Keratinocyte (primary cell): Measurements from ENCODE around the gene CDH13. TPM values are rescaled to one million over a fixed set of nuclear protein-coding genes. Genes with fewer than 3 reads are reported as not detected.
A peak's percentile ranks its signal among the peaks of the same experiment; 100 is the strongest.
"Not testable (repeated sequence)": the region's sequence is repeated elsewhere in the genome, so short reads cannot be mapped to it uniquely, and the experiment has no call there.

Source experiments
- DNase-seq: peaks from one replicate; pipeline ENCODE4 v3.0.0-alpha.2; 2011; ENCODE audit warnings: low read depth, missing footprints, low spot score
- FAIRE-seq: peaks from 2 replicates; lab custom pipeline; 2011; peaks lifted over from hg19 to GRCh38; lab: Jason Lieb, UNC
- H2AFZ ChIP-seq: 2 replicates; pipeline ENCODE4 v1.6.0; 2012; ENCODE audit warnings: low read length, control low read depth, inconsistent platforms; ENCODE audit not compliant: control insufficient read depth
- H3K27ac ChIP-seq: 2 replicates; pipeline ENCODE4 v1.5.1; 2011; ENCODE audit warnings: low read length; ENCODE audit not compliant: control insufficient read depth, insufficient read depth
- H3K27me3 ChIP-seq: 3 replicates; pipeline ENCODE4 v1.6.0; 2011; ENCODE audit warnings: low read length; ENCODE audit not compliant: control insufficient read depth, insufficient read depth; ENCODE audit errors: extremely low read depth
- H3K36me3 ChIP-seq, 2 experiments: 2 replicates in 1 of 2; 3 replicates in 1 of 2; pipeline ENCODE4 v1.5.1; 2011; ENCODE audit warnings: low read length in 2 of 2, mild to moderate bottlenecking in 1 of 2; ENCODE audit not compliant: control insufficient read depth in 2 of 2, insufficient read depth in 2 of 2; ENCODE audit errors: extremely low read depth in 1 of 2
- H3K4me1 ChIP-seq: 3 replicates; pipeline ENCODE4 v1.5.1; 2011; ENCODE audit warnings: low read length; ENCODE audit not compliant: control insufficient read depth, insufficient read depth; ENCODE audit errors: extremely low read depth
- H3K4me2 ChIP-seq: 3 replicates; pipeline ENCODE4 v1.6.0; 2011; ENCODE audit warnings: low read depth, low read length; ENCODE audit not compliant: control insufficient read depth, insufficient read depth; ENCODE audit errors: extremely low read depth
- H3K4me3 ChIP-seq, 3 experiments: fragments of 200-600 bp in 1 of 3; sonication (generic) in 1 of 3; 2 replicates in 2 of 3; 3 replicates in 1 of 3; pipeline ENCODE4 v1.5.1; 2011 to 2016; ENCODE audit warnings: low read length in 3 of 3, mild to moderate bottlenecking in 3 of 3, control low read depth in 2 of 3, inconsistent platforms in 1 of 3, low read depth in 1 of 3, mixed read lengths in 1 of 3, mixed run types in 1 of 3, moderate library complexity in 1 of 3; ENCODE audit not compliant: control insufficient read depth in 2 of 3, insufficient read depth in 2 of 3; ENCODE audit errors: extremely low read depth in 1 of 3
- H3K79me2 ChIP-seq: 2 replicates; pipeline ENCODE4 v1.6.0; 2012; ENCODE audit warnings: low read length; ENCODE audit not compliant: control insufficient read depth, insufficient read depth
- H3K9ac ChIP-seq: 3 replicates; pipeline ENCODE4 v1.6.0; 2011; ENCODE audit warnings: low read length; ENCODE audit not compliant: control insufficient read depth, insufficient read depth; ENCODE audit errors: extremely low read depth
- H3K9me1 ChIP-seq: 3 replicates; pipeline ENCODE4 v1.6.0; 2011; ENCODE audit warnings: low read length; ENCODE audit not compliant: control insufficient read depth, insufficient read depth; ENCODE audit errors: extremely low read depth
- H3K9me3 ChIP-seq: 2 replicates; pipeline ENCODE4 v1.5.1; 2012; ENCODE audit warnings: low read depth, low read length; ENCODE audit not compliant: control insufficient read depth
- H4K20me1 ChIP-seq: 3 replicates; pipeline ENCODE4 v1.6.0; 2011; ENCODE audit warnings: low read length; ENCODE audit not compliant: control insufficient read depth, insufficient read depth; ENCODE audit errors: extremely low read depth
- CTCF ChIP-seq, 3 experiments: IDR thresholded peaks in 1 of 3; conservative IDR thresholded peaks in 1 of 3; optimal IDR thresholded peaks in 1 of 3; 2 replicates in 2 of 3; 3 replicates in 1 of 3; pipeline versions ENCODE3 to v1.5.1; 2011; ENCODE audit warnings: low read length in 3 of 3, mild to moderate bottlenecking in 3 of 3, moderate library complexity in 2 of 3, control low read depth in 1 of 3, inconsistent platforms in 1 of 3; ENCODE audit not compliant: insufficient read depth in 2 of 3; ENCODE audit errors: extremely low read depth in 1 of 3
- EZH2 ChIP-seq: IDR thresholded peaks from one replicate; pipeline ENCODE4 v1.6.1; 2012; ENCODE audit warnings: inconsistent platforms, mild to moderate bottlenecking, low read length, moderate library complexity
- dilution Hi-C: fragments of 300-500 bp; cut with MboI; formaldehyde crosslinking; loops from one replicate; pipeline ENCODE4 v1.7.0; 2020; ENCODE audit warnings: low sequenced_read_pairs; ENCODE audit not compliant: extremely low pct_ligation_motif_present
- polyA plus RNA-seq, 5 experiments: library from polyadenylated mRNA; depleted of rRNA in 3 of 5; stranded (reverse) in 3 of 5; stranded (forward) in 1 of 5; unstranded in 1 of 5; fragments of >200 nt; gene quantifications; 1 replicate in 1 of 5; 2 replicates in 3 of 5; 3 replicates in 1 of 5; pipeline versions ENCODE4 v1.2.1 to v1.2.3, GENCODE V29; 2011 to 2012; ENCODE audit warnings: missing spikeins in 2 of 5, low read depth in 1 of 5, low replicate concordance in 1 of 5

Gene CDH13
- polyA plus RNA-seq, 1 donor (not counting 4 experiments of a cell fraction or from before 2014, with no cell fraction given): 111 TPM

- Histone ChIP-seq H2AFZ (no peak overlapping the region), H3K9ac (no peak overlapping the region), H3K27ac (no peak overlapping the region), H3K4me1 (no peaks in the 10 kb centered on the region), H3K9me3 (no peaks in the 10 kb centered on the region), H4K20me1 (no peaks in the 10 kb centered on the region), H3K4me2 (no peak overlapping the region), H3K79me2 (no peaks in the 10 kb centered on the region), H3K27me3 (no peaks in the 10 kb centered on the region), H3K36me3 (peaks cover 0 to 3% of the 10 kb centered on the region in 2 experiments), H3K9me1 (no peaks in the 10 kb centered on the region), H3K4me3 (no peak overlapping the region)
- dilution Hi-C loops: no loop called here
- FAIRE-seq (no peak), DNase-seq (no peak)
- TF ChIP-seq CTCF (optimal IDR thresholded peaks at IDR 0.05 in 1 of 3, IDR thresholded peaks at IDR 0.05 in 1 of 3, conservative IDR thresholded peaks at IDR 0.05 in 1 of 3; ENCODE audit: extremely low read depth in 1 of 3, insufficient read depth in 2 of 3, low read length in 3 of 3) (no peak), EZH2 (no peak)
These were observed 297.5 kb downstream of the CDH13 start for GRCh38 chr16:82924075-82924854.

GRCh38 chr16:82926500-82926899 is 299.7 kb downstream of the CDH13 start:
- dilution Hi-C loops: no loop called here
- DNase-seq: no peak
- TF ChIP-seq CTCF (optimal IDR thresholded peaks at IDR 0.05 in 1 of 3, IDR thresholded peaks at IDR 0.05 in 1 of 3, conservative IDR thresholded peaks at IDR 0.05 in 1 of 3; ENCODE audit: extremely low read depth in 1 of 3, insufficient read depth in 2 of 3, low read length in 3 of 3) (no peak), EZH2 (no peak)

GRCh38 chr16:82933933-82934332 is 307.2 kb downstream of the CDH13 start:
- H3K4me2 ChIP-seq, H3K4me3 ChIP-seq, H3K9me1 ChIP-seq, H2AFZ ChIP-seq, dilution Hi-C loops, DNase-seq, H3K9ac ChIP-seq, H4K20me1 ChIP-seq, FAIRE-seq, H3K36me3 ChIP-seq, H3K79me2 ChIP-seq, H3K4me1 ChIP-seq, H3K9me3 ChIP-seq, H3K27ac ChIP-seq, H3K27me3 ChIP-seq: not testable (repeated sequence)

More at GRCh38 chr16:82926500-82926899, 299.7 kb downstream of the CDH13 start:
- Histone ChIP-seq H2AFZ (no peak overlapping the region), H4K20me1 (no peaks in the 10 kb centered on the region), H3K4me1 (no peaks in the 10 kb centered on the region), H3K79me2 (no peaks in the 10 kb centered on the region), H3K9me1 (no peaks in the 10 kb centered on the region), H3K27ac (no peak overlapping the region), H3K4me3 (no peak overlapping the region), H3K9ac (no peak overlapping the region), H3K4me2 (no peak overlapping the region), H3K36me3 (peaks cover 0 to 1% of the 10 kb centered on the region in 2 experiments), H3K9me3 (no peaks in the 10 kb centered on the region), H3K27me3 (no peaks in the 10 kb centered on the region)
- FAIRE-seq: peak; percentile 41
